HT1080 (cell line): ENCODE measurements around the gene SPTAN1. TPM values are rescaled to one million over a fixed set of nuclear protein-coding genes. Genes with fewer than 3 reads are reported as not detected.
"Not testable (repeated sequence)": the region's sequence is repeated elsewhere in the genome, so short reads cannot be mapped to it uniquely, and the experiment has no call there.

Experiments
- DNase-seq: peaks from one replicate; pipeline ENCODE4 v3.0.0-alpha.2; 2015; ENCODE audit warnings: low read depth
- total RNA-seq: library from RNA; depleted of rRNA; stranded (reverse); fragments of >200 nt; shearing (Covaris generic); gene quantifications from 2 replicates; pipeline ENCODE4 v1.2.3, GENCODE V29; 2014

Gene SPTAN1
- total RNA-seq, 1 experiment from 2014 or later, result 177 TPM

- DNase-seq, result peak; percentile 40
These were observed 505 bp downstream of the SPTAN1 start for GRCh38 chr9:128552744-128553440.

GRCh38 chr9:128553728-128554127 is 1.3 kb downstream of the SPTAN1 start:
- DNase-seq, result peak; percentile 27

GRCh38 chr9:128554155-128554862 is 1.9 kb downstream of the SPTAN1 start:
- peak; percentile 78 for DNase-seq

- peak; percentile 62 for DNase-seq
These were observed 2.9 kb downstream of the SPTAN1 start for GRCh38 chr9:128555180-128555721.

GRCh38 chr9:128556276-128556675 is 3.9 kb downstream of the SPTAN1 start:
- DNase-seq, result no peak

- no peak for DNase-seq
These were observed 4.7 kb downstream of the SPTAN1 start for GRCh38 chr9:128556926-128557634.

GRCh38 chr9:128558431-128559310 is 6.3 kb downstream of the SPTAN1 start:
- peak; percentile 93 for DNase-seq

- no peak for DNase-seq
These were observed 13.2 kb downstream of the SPTAN1 start for GRCh38 chr9:128565578-128565977.

- no peak for DNase-seq
These were observed 16.2 kb downstream of the SPTAN1 start for GRCh38 chr9:128568470-128569078.

- DNase-seq, result no peak
These were observed 23.1 kb downstream of the SPTAN1 start for GRCh38 chr9:128575469-128575868.

GRCh38 chr9:128575916-128576315 is 23.5 kb downstream of the SPTAN1 start:
- no peak for DNase-seq

GRCh38 chr9:128577206-128577605 is 24.8 kb downstream of the SPTAN1 start:
- no peak for DNase-seq

GRCh38 chr9:128579194-128579593 is 26.8 kb downstream of the SPTAN1 start:
- DNase-seq, result no peak

- no peak for DNase-seq
These were observed 28.3 kb downstream of the SPTAN1 start for GRCh38 chr9:128580731-128581130.

GRCh38 chr9:128585155-128585554 is 32.8 kb downstream of the SPTAN1 start:
- not testable (repeated sequence) for DNase-seq

- not testable (repeated sequence) for DNase-seq
These were observed 34.5 kb downstream of the SPTAN1 start for GRCh38 chr9:128586934-128587333.

GRCh38 chr9:128587453-128587852 is 35.1 kb downstream of the SPTAN1 start:
- no peak for DNase-seq

GRCh38 chr9:128588581-128589233 is 36.3 kb downstream of the SPTAN1 start:
- no peak for DNase-seq

GRCh38 chr9:128593039-128593438 is 40.7 kb downstream of the SPTAN1 start:
- DNase-seq, result no peak

- DNase-seq, result no peak
These were observed 41.5 kb downstream of the SPTAN1 start for GRCh38 chr9:128593856-128594255.
